GDM1 (cell line): ENCODE measurements around the gene DTNA.

Experiments
- DNase-seq: peaks from one replicate; lab custom pipeline; 2025; lab: John Stamatoyannopoulos, UW

DTNA gene

DNA sequence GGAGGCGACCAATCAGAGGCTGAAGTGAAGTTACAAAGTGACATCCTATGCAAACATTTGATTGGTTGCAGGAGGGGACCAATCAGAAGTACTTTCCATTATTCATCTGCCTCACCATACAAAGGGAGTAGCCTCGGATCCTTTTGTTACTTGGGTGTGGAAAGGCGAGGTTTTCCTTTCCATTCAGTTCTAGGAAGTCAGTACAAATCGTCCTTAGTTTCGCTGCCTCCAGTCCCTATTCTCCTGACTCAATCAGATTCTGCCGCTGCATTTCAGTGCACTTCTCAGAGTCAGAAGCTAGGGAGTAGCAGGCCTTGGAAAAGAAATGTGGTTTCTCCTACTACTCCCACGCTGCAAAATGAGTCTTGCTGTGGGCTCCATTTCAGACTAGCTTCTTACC is 149.4 kb downstream of the DTNA start:
- DNase-seq, result no peak

DNA sequence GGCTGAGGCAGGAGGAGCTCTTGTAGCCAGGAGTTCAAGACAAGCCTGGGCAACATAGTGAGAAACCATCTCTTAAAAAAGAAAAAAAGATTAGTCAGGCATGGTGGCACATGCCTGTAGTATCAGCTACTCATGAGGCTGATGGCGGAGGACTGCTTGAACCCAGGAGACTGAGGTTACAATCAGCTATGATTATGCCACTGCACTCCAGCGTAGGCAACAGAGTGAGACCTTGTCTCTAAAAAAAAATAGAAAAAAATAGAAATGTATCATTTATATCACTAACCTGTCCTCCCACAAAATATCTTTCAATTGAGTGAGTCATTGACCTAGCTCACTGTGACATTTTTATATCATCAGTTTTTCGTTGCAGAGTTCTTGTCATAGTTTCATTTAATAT is 152.5 kb downstream of the DTNA start:
- no peak for DNase-seq

GRCh38 chr18:34863702-34864101 is 153.6 kb downstream of the DTNA start:
- DNase-seq, result no peak

DNA sequence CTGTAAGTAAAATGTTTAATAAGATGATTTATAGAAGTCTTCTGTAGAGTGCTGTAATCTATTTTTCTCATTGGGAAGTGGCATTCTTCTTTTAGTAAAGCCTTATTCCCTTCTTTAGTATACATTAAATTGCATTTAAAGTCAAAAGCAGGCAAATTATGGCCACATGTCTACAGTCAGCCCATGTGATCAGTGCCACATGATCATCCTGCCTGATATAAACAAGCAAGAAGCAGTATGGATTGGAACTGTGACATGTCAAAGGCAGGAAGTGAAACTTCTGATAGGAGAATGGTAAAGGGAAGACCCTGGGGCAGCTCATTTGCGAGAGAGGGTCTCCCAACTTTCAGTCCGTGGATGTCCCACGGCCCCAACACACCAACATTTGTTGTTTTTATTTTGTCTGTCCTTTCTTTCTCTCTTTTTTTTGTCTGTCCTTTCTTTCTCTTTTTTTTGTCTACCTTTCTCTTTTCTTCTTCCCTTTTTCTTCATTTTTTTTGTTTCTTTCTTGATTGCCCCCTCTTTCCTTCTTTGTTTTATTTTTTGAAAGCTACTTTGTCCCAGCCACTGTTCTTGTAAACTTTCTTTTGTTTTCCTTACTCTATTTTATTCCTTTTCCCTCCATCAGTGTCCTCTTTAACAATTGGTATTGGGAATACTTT is 154.9 kb downstream of the DTNA start:
- no peak for DNase-seq

DNA sequence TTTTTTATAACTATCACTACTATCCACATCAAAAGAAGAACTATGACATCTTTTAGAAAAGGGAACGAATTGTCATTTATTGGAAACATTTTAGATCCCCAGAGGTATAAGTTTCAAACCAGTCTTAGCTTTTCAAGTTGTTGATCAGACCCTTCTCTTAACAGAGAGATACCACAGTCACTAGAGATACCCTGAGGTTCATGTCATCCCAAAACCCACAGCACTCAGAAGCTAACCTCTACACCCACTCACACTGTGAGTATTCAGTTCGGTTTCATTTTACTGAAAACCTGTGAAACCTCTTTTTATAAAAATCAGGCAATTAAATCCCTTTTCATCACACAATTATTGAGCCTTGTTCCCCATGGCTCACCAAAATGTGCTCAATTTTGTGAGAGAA is 156.2 kb downstream of the DTNA start:
- no peak for DNase-seq

- no peak for DNase-seq
These were observed 156.6 kb downstream of the DTNA start for GRCh38 chr18:34866739-34867138.

GRCh38 chr18:34867520-34867919 is 157.4 kb downstream of the DTNA start:
- peak; percentile 5 for DNase-seq

GRCh38 chr18:34870555-34871310 is 160.6 kb downstream of the DTNA start:
- DNase-seq, result no peak

DNA sequence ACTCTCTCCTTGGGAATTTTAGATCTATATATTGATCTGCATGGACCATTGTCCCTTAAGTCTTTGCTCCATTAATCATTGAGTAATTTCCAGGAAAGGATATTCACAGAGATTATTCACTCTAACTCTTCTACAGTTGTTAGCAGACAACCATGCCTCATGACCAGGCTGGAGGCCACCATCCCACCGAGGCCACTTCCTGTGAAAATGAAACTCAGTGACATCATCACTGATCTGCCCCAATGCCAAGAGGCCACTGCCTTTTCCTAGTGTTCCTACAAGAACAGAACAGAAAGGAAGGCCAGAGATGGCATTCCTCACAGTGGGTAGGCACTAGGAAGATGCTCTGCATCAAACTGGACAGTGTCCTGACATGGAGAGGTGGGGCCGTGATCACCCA is 161.3 kb downstream of the DTNA start:
- no peak for DNase-seq

DNA sequence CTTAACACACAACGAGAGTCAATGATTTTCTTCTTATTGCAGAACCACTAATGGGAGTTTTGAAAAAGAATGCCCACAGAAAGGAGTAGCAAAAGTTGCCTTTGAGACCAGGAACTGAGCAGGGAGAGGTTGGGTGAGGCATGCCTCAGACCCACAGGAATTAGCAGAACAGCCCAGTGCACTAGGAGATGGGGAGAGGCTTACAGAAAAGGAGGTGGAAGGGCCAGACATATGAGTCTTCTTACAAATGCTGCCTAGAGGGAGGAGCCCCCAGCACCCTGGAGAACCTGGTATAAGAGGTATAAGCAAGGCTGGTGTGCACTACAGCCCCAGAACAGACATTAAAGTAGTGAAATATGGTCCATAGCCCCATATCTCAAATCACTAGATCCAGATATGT is 162.0 kb downstream of the DTNA start:
- DNase-seq, result no peak

DNA sequence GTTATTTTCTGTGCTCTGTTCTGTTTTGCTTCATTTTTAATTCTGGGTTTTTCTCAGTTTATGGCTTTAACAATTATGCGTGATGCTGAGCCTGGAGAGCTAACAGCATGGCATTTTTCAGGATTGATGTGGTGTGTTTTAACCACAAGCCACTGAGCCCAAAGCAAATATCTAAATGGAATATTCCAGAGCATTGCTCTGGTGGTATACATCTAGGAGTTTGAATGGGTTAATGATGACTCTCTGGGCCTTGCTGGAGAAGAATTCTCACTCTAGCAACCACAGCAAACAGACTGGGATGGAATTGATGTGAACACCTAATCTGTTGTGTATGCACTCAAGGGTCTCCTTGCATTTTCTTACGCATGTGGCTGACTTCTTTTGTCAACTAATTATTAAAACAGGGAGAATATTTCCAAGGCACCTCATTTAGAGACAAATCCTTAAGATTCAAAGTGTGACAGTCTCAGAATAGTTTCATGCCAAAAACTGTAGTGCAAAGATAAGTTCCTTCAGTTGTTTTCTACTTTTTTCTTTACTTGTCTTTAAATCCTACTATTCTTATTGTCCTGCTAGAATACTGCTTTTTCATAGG is 164.0 kb downstream of the DTNA start:
- no peak for DNase-seq

DNA sequence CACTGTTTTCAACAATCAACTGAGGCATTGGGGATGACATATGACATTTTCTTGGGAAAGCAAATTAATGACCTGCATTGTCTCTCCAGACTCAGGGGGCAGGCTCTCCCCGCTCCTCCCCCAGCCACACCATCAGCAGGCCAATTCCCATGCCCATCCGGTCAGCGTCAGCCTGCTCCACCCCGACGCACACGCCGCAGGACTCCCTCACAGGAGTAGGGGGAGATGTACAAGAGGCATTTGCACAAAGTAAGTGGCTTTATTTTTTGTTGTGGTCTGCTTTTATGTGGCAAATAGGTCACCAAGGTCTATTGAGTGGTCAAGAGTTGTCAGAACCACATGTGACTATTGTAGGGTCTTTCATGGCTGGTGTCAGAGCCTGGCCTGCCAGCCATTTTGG is 165.1 kb downstream of the DTNA start:
- no peak for DNase-seq

DNA sequence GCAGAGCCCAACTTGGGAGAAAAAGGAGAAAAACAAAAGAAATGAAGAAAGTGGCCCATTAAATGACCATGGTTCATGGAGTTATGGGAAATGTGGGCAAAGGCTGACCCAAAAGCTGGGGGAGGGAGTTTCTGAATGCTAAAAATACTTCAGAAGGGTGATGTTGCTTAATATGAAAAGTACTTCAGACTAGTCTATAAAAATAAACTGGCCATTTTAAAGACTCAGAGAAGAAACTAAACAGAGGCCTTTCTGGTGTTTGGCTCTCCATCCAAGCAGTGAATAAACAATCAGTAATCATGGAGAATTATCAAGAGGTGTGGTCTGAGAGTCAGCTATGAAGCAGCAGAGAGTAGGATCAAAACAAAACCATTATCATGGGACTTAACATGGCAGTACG is 170.3 kb downstream of the DTNA start:
- no peak for DNase-seq

- no peak for DNase-seq
These were observed 171.1 kb downstream of the DTNA start for GRCh38 chr18:34880882-34881834.

DNA sequence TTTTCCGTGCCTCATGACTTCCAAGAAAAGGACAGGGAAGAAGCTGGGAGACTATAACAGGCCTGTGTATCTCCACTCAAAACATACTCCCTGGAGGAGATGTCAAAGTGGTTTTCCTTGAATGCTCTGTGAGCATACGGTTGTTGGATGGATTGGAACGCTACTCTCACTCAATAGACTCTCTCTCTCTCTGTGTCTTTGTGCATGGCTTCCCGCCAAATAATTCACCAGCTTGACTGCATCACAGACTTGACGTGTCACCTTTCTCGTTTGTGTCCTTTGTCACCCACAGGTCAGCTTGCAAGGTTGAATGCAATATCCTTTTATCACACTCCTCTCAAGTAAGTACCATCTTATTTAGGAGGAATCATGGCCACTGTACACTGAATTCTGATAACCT is 174.3 kb downstream of the DTNA start:
- no peak for DNase-seq

DNA sequence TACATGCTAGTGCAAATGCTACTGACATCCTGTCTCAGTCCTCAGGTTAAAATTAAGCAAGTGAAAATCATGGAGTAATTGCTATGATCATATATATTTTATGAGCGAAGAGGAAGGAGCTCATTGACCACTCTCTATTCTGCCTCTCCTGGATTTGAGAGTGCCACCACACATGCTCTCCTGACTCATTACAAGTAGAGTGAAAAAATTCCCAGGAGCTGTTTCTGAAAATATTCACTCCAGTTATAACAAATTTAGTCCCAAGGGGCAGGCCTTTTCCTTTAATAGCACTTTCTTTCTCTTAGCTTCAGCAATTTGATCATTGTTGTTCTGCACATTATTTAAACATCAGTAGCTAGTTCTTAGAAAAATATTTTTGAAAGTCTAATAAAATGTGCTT is 176.1 kb downstream of the DTNA start:
- no peak for DNase-seq

GRCh38 chr18:34887881-34888580 is 177.9 kb downstream of the DTNA start:
- DNase-seq, result no peak

GRCh38 chr18:34890486-34891085 is 180.5 kb downstream of the DTNA start:
- no peak for DNase-seq

DNA sequence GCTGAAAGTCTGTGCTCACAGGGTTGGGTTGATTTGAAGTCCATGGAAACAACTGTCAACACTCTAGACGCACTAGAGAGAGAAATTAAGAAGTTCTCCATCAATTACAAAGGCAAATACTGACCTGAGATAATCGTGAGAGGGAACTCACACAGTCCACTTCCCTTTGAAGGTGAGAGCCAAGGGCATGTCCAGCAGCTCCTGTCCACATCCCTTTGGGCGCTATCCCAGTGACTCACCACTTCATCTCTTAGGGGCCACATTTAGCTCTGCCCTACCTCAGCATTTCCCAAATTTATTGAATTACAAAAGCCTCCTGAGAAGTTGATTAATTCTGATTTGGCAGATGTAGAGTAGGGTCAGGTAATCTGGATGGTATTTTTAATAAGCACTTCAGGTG is 182.3 kb downstream of the DTNA start:
- DNase-seq, result no peak

- DNase-seq, result no peak
These were observed 183.1 kb downstream of the DTNA start for GRCh38 chr18:34893239-34893638.

GRCh38 chr18:34901299-34901698 is 191.2 kb downstream of the DTNA start:
- DNase-seq, result no peak
